CD14-positive monocyte (primary cell): ENCODE results near the gene TENT5C. TPM values are rescaled to one million over a fixed set of nuclear protein-coding genes. Genes with fewer than 3 reads are reported as not detected.

Experiments used
- DNase-seq, 3 donors: peaks; one replicate each; pipeline ENCODE4 v3.0.0-alpha.2; 2011 to 2022
- H2AFZ ChIP-seq: 2 replicates; pipeline ENCODE4 v1.6.0; 2012; ENCODE audit warnings: mild to moderate bottlenecking, low read depth, low read length, inconsistent platforms; ENCODE audit not compliant: insufficient read depth, poor library complexity, severe bottlenecking
- H3K27ac ChIP-seq, 2 donors: 1 replicate in 1 of 2; 2 replicates in 1 of 2; pipeline ENCODE4 v1.5.1; 2012 to 2013; ENCODE audit warnings: low read length in 2 of 2, control low read depth in 1 of 2, inconsistent platforms in 1 of 2, low read depth in 1 of 2, mild to moderate bottlenecking in 1 of 2
- H3K27me3 ChIP-seq, 2 donors: one replicate each; pipeline versions ENCODE4 v1.6.0 to v1.6.1; 2011 to 2013; ENCODE audit warnings: low read length in 2 of 2; ENCODE audit not compliant: control insufficient read depth in 2 of 2, insufficient read depth in 2 of 2
- H3K36me3 ChIP-seq, 2 donors: replicated peaks in 1 of 2; 1 replicate in 1 of 2; 2 replicates in 1 of 2; pipeline versions ENCODE4 v1.5.1 to v1.6.1; 2012 to 2013; ENCODE audit warnings: low read length in 2 of 2, control low read depth in 1 of 2, inconsistent platforms in 1 of 2, mild to moderate bottlenecking in 1 of 2; ENCODE audit not compliant: insufficient read depth in 2 of 2, control insufficient read depth in 1 of 2
- H3K4me1 ChIP-seq, 2 donors: 1 replicate in 1 of 2; 2 replicates in 1 of 2; pipeline versions ENCODE4 v1.5.1 to v1.6.1; 2012 to 2013; ENCODE audit warnings: low read length in 2 of 2, control low read depth in 1 of 2, inconsistent platforms in 1 of 2, mild to moderate bottlenecking in 1 of 2, moderate library complexity in 1 of 2; ENCODE audit not compliant: insufficient read depth in 2 of 2, control insufficient read depth in 1 of 2
- H3K4me2 ChIP-seq: replicated peaks from 2 replicates; pipeline ENCODE3; 2012; ENCODE audit warnings: low read length, moderate library complexity, mild to moderate bottlenecking; ENCODE audit not compliant: poor library complexity, severe bottlenecking; ENCODE audit errors: extremely low read depth
- H3K4me3 ChIP-seq, 3 experiments: fragments of 200-600 bp in 1 of 3; sonication (generic) in 1 of 3; replicated peaks in 1 of 3; 1 replicate in 2 of 3; 2 replicates in 1 of 3; pipeline ENCODE4 v1.5.1; 2011 to 2013; ENCODE audit warnings: low read length in 3 of 3, mild to moderate bottlenecking in 3 of 3, control low read depth in 2 of 3, low read depth in 2 of 3, inconsistent platforms in 1 of 3, moderate library complexity in 1 of 3
- H3K79me2 ChIP-seq: 2 replicates; pipeline ENCODE4 v1.6.0; 2012; ENCODE audit warnings: mild to moderate bottlenecking, control low read depth, inconsistent platforms, low read length, moderate library complexity; ENCODE audit not compliant: insufficient read depth
- H3K9ac ChIP-seq: 2 replicates; pipeline ENCODE4 v1.6.0; 2017; ENCODE audit warnings: low read length, mild to moderate bottlenecking; ENCODE audit not compliant: insufficient read depth, poor library complexity, severe bottlenecking
- H3K9me3 ChIP-seq, 2 donors: replicated peaks in 1 of 2; 1 replicate in 1 of 2; 2 replicates in 1 of 2; pipeline versions ENCODE4 v1.5.1 to v1.6.1; 2012 to 2013; ENCODE audit warnings: low read length in 2 of 2, control low read depth in 1 of 2; ENCODE audit not compliant: control insufficient read depth in 1 of 2, insufficient read depth in 1 of 2
- H4K20me1 ChIP-seq: 2 replicates; pipeline ENCODE4 v1.6.0; 2012; ENCODE audit warnings: mild to moderate bottlenecking, low read length, control low read depth, moderate library complexity; ENCODE audit not compliant: insufficient read depth
- H3K27ac Mint-ChIP-seq, 7 donors: one replicate each; pipeline ENCODE4 v1.8.0; 2020; ENCODE audit warnings: mild to moderate bottlenecking in 7 of 7, mixed read lengths in 7 of 7, moderate library complexity in 6 of 7, inconsistent platforms in 2 of 7
- H3K27me3 Mint-ChIP-seq, 3 donors: one replicate each; pipeline ENCODE4 v1.8.0; 2021 to 2022; ENCODE audit warnings: low read depth in 3 of 3, mild to moderate bottlenecking in 3 of 3, mixed read lengths in 3 of 3, moderate library complexity in 3 of 3, inconsistent platforms in 1 of 3
- H3K36me3 Mint-ChIP-seq, 2 donors: one replicate each; pipeline ENCODE4 v1.8.0; 2020; ENCODE audit warnings: mixed read lengths in 2 of 2, inconsistent platforms in 1 of 2, mild to moderate bottlenecking in 1 of 2
- H3K4me1 Mint-ChIP-seq: one replicate; pipeline ENCODE4 v1.8.0; 2020; ENCODE audit warnings: mild to moderate bottlenecking, mixed read lengths
- H3K4me3 Mint-ChIP-seq, 2 donors: one replicate each; pipeline ENCODE4 v1.8.0; 2020; ENCODE audit warnings: mild to moderate bottlenecking in 2 of 2, mixed read lengths in 2 of 2, moderate library complexity in 1 of 2
- H3K9me3 Mint-ChIP-seq, 7 donors: one replicate each; pipeline ENCODE4 v1.8.0; 2020 to 2022; ENCODE audit warnings: mixed read lengths in 7 of 7, mild to moderate bottlenecking in 6 of 7, moderate library complexity in 6 of 7, inconsistent platforms in 2 of 7
- WGBS: methylation state at CpG from one replicate; pipeline ENCODE4 v1.1.5; 2013; ENCODE audit warnings: missing lambda C conversion rate; ENCODE audit not compliant: insufficient coverage; 5-methylcytosine and 5-hydroxymethylcytosine counted together
- intact Hi-C, 2 donors: fragments of 100-400 bp; cut with micrococcal nuclease; formaldehyde crosslinking; loops; one replicate each; pipeline versions ENCODE4 v1.15.0 to v1.15.1; 2023
- polyA plus RNA-seq, 3 donors: library from polyadenylated mRNA; depleted of rRNA in 1 of 3; unstranded in 2 of 3; stranded (reverse) in 1 of 3; fragments of 300-500 nt in 2 of 3; fragments of >200 nt in 1 of 3; fragmentation: Illumina TruSeq in 2 of 3; gene quantifications; 1 replicate in 2 of 3; 2 replicates in 1 of 3; pipeline ENCODE4 v1.2.3, GENCODE V29; 2012 to 2021
- TF ChIP-seq, protein P1 (sequence below): fragments of 200-600 bp; IDR thresholded peaks from one replicate; pipeline ENCODE4 v1.8.0; 2022; ENCODE audit warnings: antibody characterized with exemption, mild to moderate bottlenecking

TENT5C gene
- polyA plus RNA-seq, 3 donors: 0.17 to 0.69 (median 0.27) TPM

- WGBS: 88% methylated on average over 4 of the region's 5 CpGs
- no peaks in the 10 kb centered on the region for H3K9me3 ChIP-seq
- no peak overlapping the region for H3K4me3 ChIP-seq
- H3K27ac Mint-ChIP-seq: peak overlapping the region in 1 of 7 donors; percentile 51
- H3K36me3 ChIP-seq: no peaks in the 10 kb centered on the region
- H3K27me3 ChIP-seq: no peaks in the 10 kb centered on the region
- H3K27me3 Mint-ChIP-seq: peaks cover 4 to 12% (median 8%) of the 10 kb centered on the region in 3 donors
- no peak overlapping the region for H2AFZ ChIP-seq
- no peak overlapping the region for H3K9ac ChIP-seq
- intact Hi-C loops: no loop called here
- H3K4me1 ChIP-seq: no peaks in the 10 kb centered on the region
- no peak overlapping the region for H3K4me2 ChIP-seq
- TF ChIP-seq, protein P1, sequence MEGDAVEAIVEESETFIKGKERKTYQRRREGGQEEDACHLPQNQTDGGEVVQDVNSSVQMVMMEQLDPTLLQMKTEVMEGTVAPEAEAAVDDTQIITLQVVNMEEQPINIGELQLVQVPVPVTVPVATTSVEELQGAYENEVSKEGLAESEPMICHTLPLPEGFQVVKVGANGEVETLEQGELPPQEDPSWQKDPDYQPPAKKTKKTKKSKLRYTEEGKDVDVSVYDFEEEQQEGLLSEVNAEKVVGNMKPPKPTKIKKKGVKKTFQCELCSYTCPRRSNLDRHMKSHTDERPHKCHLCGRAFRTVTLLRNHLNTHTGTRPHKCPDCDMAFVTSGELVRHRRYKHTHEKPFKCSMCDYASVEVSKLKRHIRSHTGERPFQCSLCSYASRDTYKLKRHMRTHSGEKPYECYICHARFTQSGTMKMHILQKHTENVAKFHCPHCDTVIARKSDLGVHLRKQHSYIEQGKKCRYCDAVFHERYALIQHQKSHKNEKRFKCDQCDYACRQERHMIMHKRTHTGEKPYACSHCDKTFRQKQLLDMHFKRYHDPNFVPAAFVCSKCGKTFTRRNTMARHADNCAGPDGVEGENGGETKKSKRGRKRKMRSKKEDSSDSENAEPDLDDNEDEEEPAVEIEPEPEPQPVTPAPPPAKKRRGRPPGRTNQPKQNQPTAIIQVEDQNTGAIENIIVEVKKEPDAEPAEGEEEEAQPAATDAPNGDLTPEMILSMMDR: no peak
- no peaks in the 10 kb centered on the region for H3K9me3 Mint-ChIP-seq
- H3K4me3 Mint-ChIP-seq: no peak overlapping the region
- no peaks in the 10 kb centered on the region for H3K36me3 Mint-ChIP-seq
- H3K27ac ChIP-seq: no peak overlapping the region
- no peaks in the 10 kb centered on the region for H3K79me2 ChIP-seq
- DNase-seq: no peak
- H3K4me1 Mint-ChIP-seq: peaks cover 3% of the 10 kb centered on the region
- H4K20me1 ChIP-seq: no peaks in the 10 kb centered on the region
These were observed 52.3 kb downstream of the TENT5C start for GRCh38 chr1:117657949-117658660.

- intact Hi-C loops: no loop called here
- Mint-ChIP-seq H3K4me3 (no peak overlapping the region), H3K36me3 (no peaks in the 10 kb centered on the region), H3K27me3 (peaks cover 4 to 12% (median 8%) of the 10 kb centered on the region in 3 donors), H3K9me3 (no peaks in the 10 kb centered on the region), H3K4me1 (peaks cover 3% of the 10 kb centered on the region), H3K27ac (peak overlapping the region in 1 of 7 donors; percentile 51)
- TF ChIP-seq, protein P1: no peak
- Histone ChIP-seq H3K27me3 (no peaks in the 10 kb centered on the region), H3K27ac (no peak overlapping the region), H3K4me2 (no peak overlapping the region), H3K9ac (no peak overlapping the region), H3K9me3 (no peaks in the 10 kb centered on the region), H4K20me1 (no peaks in the 10 kb centered on the region), H2AFZ (no peak overlapping the region), H3K79me2 (no peaks in the 10 kb centered on the region), H3K36me3 (no peaks in the 10 kb centered on the region), H3K4me1 (no peaks in the 10 kb centered on the region), H3K4me3 (no peak overlapping the region)
- WGBS: 7% methylated on average over 3 of the region's 3 CpGs
- DNase-seq: no peak
These were observed 52.8 kb downstream of the TENT5C start for GRCh38 chr1:117658676-117659075.
